CD4-positive, alpha-beta T cell (primary cell): Measurements from ENCODE around the gene ZNF521. TPM values are rescaled to one million over a fixed set of nuclear protein-coding genes. Genes with fewer than 3 reads are reported as not detected.

Experiments
- ATAC-seq: fragments of 200-7000 bp; cut with Tn5 transposase; one replicate; pipeline ENCODE4 v1.10.0; 2022; ENCODE audit warnings: mild to moderate bottlenecking; ENCODE audit not compliant: poor library complexity
- CTCF ChIA-PET: fragments of 350-600 bp; sonication (Branson Sonifier 250); formaldehyde crosslinking; loops from one replicate; lab custom pipeline; 2021; ENCODE audit warnings: antibody characterized with exemption, inconsistent platforms; lab: Charles Lee
- POLR2A ChIA-PET: fragments of 350-600 bp; sonication (Branson Sonifier 250); formaldehyde crosslinking; loops from one replicate; lab custom pipeline; 2021; ENCODE audit warnings: antibody characterized with exemption, inconsistent platforms; lab: Charles Lee
- DNase-seq, 14 experiments: peaks; one replicate each; pipeline ENCODE4 v3.0.0-alpha.2; 2013 to 2020; ENCODE audit warnings: mixed read lengths in 2 of 14
- H3K27ac ChIP-seq, 2 donors: one replicate each; pipeline versions ENCODE4 v1.5.1 to v1.7.0; 2013; ENCODE audit warnings: low read length in 2 of 2, low read depth in 1 of 2, mild to moderate bottlenecking in 1 of 2
- H3K27me3 ChIP-seq, 2 experiments: 1 replicate in 1 of 2; 2 replicates in 1 of 2; pipeline versions ENCODE4 v1.6.1 to v1.7.0; 2013; ENCODE audit warnings: low read length in 2 of 2, control low read depth in 1 of 2, mild to moderate bottlenecking in 1 of 2, moderate library complexity in 1 of 2; ENCODE audit not compliant: insufficient read depth in 2 of 2, control insufficient read depth in 1 of 2
- H3K36me3 ChIP-seq: one replicate; pipeline ENCODE4 v1.6.1; 2013; ENCODE audit warnings: low read length, control low read depth; ENCODE audit not compliant: insufficient read depth
- H3K4me1 ChIP-seq: one replicate; pipeline ENCODE4 v1.6.1; 2013; ENCODE audit warnings: low read length, control low read depth; ENCODE audit not compliant: insufficient read depth
- H3K4me3 ChIP-seq: one replicate; pipeline ENCODE4 v1.5.1; 2013; ENCODE audit warnings: mild to moderate bottlenecking, low read length, moderate library complexity
- H3K9me3 ChIP-seq, 2 experiments: 1 replicate in 1 of 2; 2 replicates in 1 of 2; pipeline versions ENCODE4 v1.6.1 to v1.7.0; 2013; ENCODE audit warnings: low read length in 2 of 2, mild to moderate bottlenecking in 2 of 2, control low read depth in 1 of 2, moderate library complexity in 1 of 2; ENCODE audit not compliant: control insufficient read depth in 1 of 2, insufficient read depth in 1 of 2
- H3K27ac Mint-ChIP-seq: one replicate; pipeline ENCODE4 v1.8.0; 2020; ENCODE audit warnings: mixed read lengths
- H3K27me3 Mint-ChIP-seq: one replicate; pipeline ENCODE4 v1.8.0; 2021; ENCODE audit warnings: mixed read lengths
- H3K36me3 Mint-ChIP-seq: one replicate; pipeline ENCODE4 v1.8.0; 2021; ENCODE audit warnings: low read depth, mixed read lengths
- H3K4me1 Mint-ChIP-seq: one replicate; pipeline ENCODE4 v1.8.0; 2021; ENCODE audit warnings: low read depth, mixed read lengths
- H3K4me3 Mint-ChIP-seq: one replicate; pipeline ENCODE4 v1.8.0; 2020; ENCODE audit warnings: mild to moderate bottlenecking, mixed read lengths
- H3K9me3 Mint-ChIP-seq: one replicate; pipeline ENCODE4 v1.8.0; 2020; ENCODE audit warnings: mixed read lengths
- CTCF ChIP-seq: fragments of 200-600 bp; IDR thresholded peaks from one replicate; pipeline ENCODE4 v1.8.0; 2022; ENCODE audit warnings: antibody characterized with exemption, mild to moderate bottlenecking
- intact Hi-C, 2 experiments: fragments of 100-400 bp; cut with DNase I in 1 of 2; cut with micrococcal nuclease in 1 of 2; formaldehyde crosslinking; loops; one replicate each; pipeline versions ENCODE4 v1.15.1 to v1.9.0; 2023 to 2025; cut with DNase I, micrococcal nuclease
- total RNA-seq, 174 experiments: library from RNA in 2 of 174; stranded (reverse) in 2 of 174; gene quantifications; one replicate each; pipeline ENCODE4 v1.2.3 and lab custom pipeline; 2021 to 2026

Gene ZNF521
- total RNA-seq, 2 experiments from 2014 or later, result not detected

GRCh38 chr18:25334588-25334987 is 17.4 kb downstream of the ZNF521 start:
- peaks cover 36% of the 10 kb centered on the region for H3K27me3 Mint-ChIP-seq
- Histone ChIP-seq H3K36me3 (no peaks in the 10 kb centered on the region), H3K27me3 (no peaks in the 10 kb centered on the region), H3K9me3 (peaks cover 0 to 3% of the 10 kb centered on the region in 2 experiments), H3K27ac (no peak overlapping the region), H3K4me1 (no peaks in the 10 kb centered on the region), H3K4me3 (no peak overlapping the region)
- H3K27ac Mint-ChIP-seq, result no peak overlapping the region
- intact Hi-C loops, result no loop called here
- H3K9me3 Mint-ChIP-seq, result no peaks in the 10 kb centered on the region
- no peak for TF ChIP-seq CTCF
- no peaks in the 10 kb centered on the region for H3K36me3 Mint-ChIP-seq
- DNase-seq (no peak), ATAC-seq (no peak)
- CTCF ChIA-PET, result no interaction called here
- no peak overlapping the region for H3K4me3 Mint-ChIP-seq
- no peaks in the 10 kb centered on the region for H3K4me1 Mint-ChIP-seq
- POLR2A ChIA-PET, result no interaction called here

GRCh38 chr18:25332002-25332401 is 20.0 kb downstream of the ZNF521 start:
- no peaks in the 10 kb centered on the region for H3K4me1 Mint-ChIP-seq
- no peak overlapping the region for H3K27ac Mint-ChIP-seq
- H3K4me3 Mint-ChIP-seq, result no peak overlapping the region
- Histone ChIP-seq H3K4me1 (no peaks in the 10 kb centered on the region), H3K9me3 (no peaks in the 10 kb centered on the region), H3K4me3 (no peak overlapping the region), H3K27ac (no peak overlapping the region), H3K27me3 (no peaks in the 10 kb centered on the region), H3K36me3 (no peaks in the 10 kb centered on the region)
- no peaks in the 10 kb centered on the region for H3K36me3 Mint-ChIP-seq
- no peak for ATAC-seq
- H3K27me3 Mint-ChIP-seq, result peaks cover 17% of the 10 kb centered on the region
- ChIA-PET POLR2A (no interaction called here), CTCF (no interaction called here)
- intact Hi-C loops, result no loop called here
- DNase-seq, result no peak
- H3K9me3 Mint-ChIP-seq, result no peaks in the 10 kb centered on the region
- TF ChIP-seq CTCF, result no peak

- Histone ChIP-seq H3K27me3 (peaks cover 0 to 3% of the 10 kb centered on the region in 2 experiments), H3K4me1 (no peaks in the 10 kb centered on the region), H3K27ac (no peak overlapping the region), H3K36me3 (no peaks in the 10 kb centered on the region), H3K9me3 (no peaks in the 10 kb centered on the region), H3K4me3 (no peak overlapping the region)
- Mint-ChIP-seq H3K4me3 (no peak overlapping the region), H3K36me3 (no peaks in the 10 kb centered on the region), H3K27ac (no peak overlapping the region), H3K4me1 (no peaks in the 10 kb centered on the region), H3K9me3 (no peaks in the 10 kb centered on the region), H3K27me3 (peaks cover 9% of the 10 kb centered on the region)
- no peak for TF ChIP-seq CTCF
- intact Hi-C loops, result no loop called here
- DNase-seq (no peak), ATAC-seq (no peak)
- CTCF ChIA-PET, result no interaction called here
- POLR2A ChIA-PET, result no interaction called here
Measured at GRCh38 chr18:25329783-25330182, 22.2 kb downstream of the ZNF521 start.
